HepG2 (cell line): Measurements from ENCODE around the gene NELFCD. TPM values are rescaled to one million over a fixed set of nuclear protein-coding genes. Genes with fewer than 3 reads are reported as not detected.

Experiments
- DPF2 ChIP-seq: sonication (generic); formaldehyde crosslinking; IDR thresholded peaks from 2 replicates; pipeline ENCODE4 v1.4.0; 2020; ENCODE audit warnings: mild to moderate bottlenecking, low read depth, missing genetic modification reagents, borderline replicate concordance
- DR1 ChIP-seq: sonication (generic); formaldehyde crosslinking; IDR thresholded peaks from 2 replicates; pipeline ENCODE4 v1.8.0; 2021; ENCODE audit warnings: mild to moderate bottlenecking, missing genetic modification reagents, inconsistent platforms
- GLI4 ChIP-seq: sonication (generic); formaldehyde crosslinking; IDR thresholded peaks from 2 replicates; pipeline ENCODE4 v1.5.1; 2020; ENCODE audit warnings: missing genetic modification reagents, mild to moderate bottlenecking, moderate library complexity, borderline replicate concordance
- GPBP1L1 ChIP-seq: sonication (generic); formaldehyde crosslinking; IDR thresholded peaks from 2 replicates; pipeline ENCODE4 v1.5.0; 2020; ENCODE audit warnings: mild to moderate bottlenecking, missing genetic modification reagents
- IRF1 ChIP-seq: sonication (generic); formaldehyde crosslinking; IDR thresholded peaks from 2 replicates; pipeline ENCODE4 v1.4.0; 2020; ENCODE audit warnings: low read depth, mild to moderate bottlenecking, missing genetic modification reagents
- KAT2B ChIP-seq: fragments of 150-350 bp; IDR thresholded peaks from 2 replicates; pipeline ENCODE4 v1.6.1; 2014; ENCODE audit warnings: low read depth, low read length, borderline replicate concordance
- KLF15 ChIP-seq: sonication (generic); formaldehyde crosslinking; IDR thresholded peaks from 2 replicates; pipeline ENCODE4 v1.8.1; 2023; ENCODE audit warnings: borderline replicate concordance, mild to moderate bottlenecking, inconsistent platforms, missing genetic modification reagents, mixed read lengths
- MTA3 ChIP-seq: sonication (generic); formaldehyde crosslinking; IDR thresholded peaks from 2 replicates; pipeline ENCODE4 v1.4.0; 2020; ENCODE audit warnings: missing genetic modification reagents
- NFYC ChIP-seq: IDR thresholded peaks from 2 replicates; pipeline ENCODE4 v1.6.1; 2016; ENCODE audit warnings: missing genetic modification reagents, missing compliant biosample characterization
- PLSCR1 ChIP-seq: sonication (generic); formaldehyde crosslinking; IDR thresholded peaks from 2 replicates; pipeline ENCODE4 v1.5.0; 2020; ENCODE audit warnings: missing genetic modification reagents, mild to moderate bottlenecking, borderline replicate concordance
- RFX5 ChIP-seq: IDR thresholded peaks from 2 replicates; pipeline ENCODE4 v1.6.1; 2011; ENCODE audit warnings: low read depth, low read length, improper control_type of control experiment
- SALL1 ChIP-seq: sonication (generic); formaldehyde crosslinking; IDR thresholded peaks from 2 replicates; pipeline ENCODE4 v1.8.0; 2022; ENCODE audit warnings: mild to moderate bottlenecking, missing genetic modification reagents
- SRF ChIP-seq: IDR thresholded peaks from 2 replicates; pipeline ENCODE4 v1.6.1; 2011; ENCODE audit warnings: mild to moderate bottlenecking, low read depth, low read length, moderate library complexity
- SRSF1 ChIP-seq: fragments of 200-400 bp; formaldehyde crosslinking; optimal IDR thresholded peaks from 2 replicates; pipeline ENCODE3; 2017; ENCODE audit warnings: mild to moderate bottlenecking, low read depth, low read length, moderate library complexity
- YEATS4 ChIP-seq: sonication (generic); formaldehyde crosslinking; IDR thresholded peaks from 2 replicates; pipeline ENCODE4 v1.4.0; 2020; ENCODE audit warnings: missing genetic modification reagents, borderline replicate concordance
- ZFP36 ChIP-seq: fragments of 150-350 bp; IDR thresholded peaks from 2 replicates; pipeline ENCODE4 v1.6.1; 2018; ENCODE audit warnings: borderline replicate concordance, low read length, low read depth; ENCODE audit not compliant: partially characterized antibody
- ZNF160 ChIP-seq: sonication (generic); formaldehyde crosslinking; IDR thresholded peaks from 2 replicates; pipeline ENCODE4 v1.8.0; 2022; ENCODE audit warnings: mild to moderate bottlenecking, inconsistent platforms, missing genetic modification reagents
- ZNF230 ChIP-seq: sonication (generic); formaldehyde crosslinking; IDR thresholded peaks from 2 replicates; pipeline ENCODE4 v1.4.0; 2020; ENCODE audit warnings: mild to moderate bottlenecking, missing genetic modification reagents
- ZNF382 ChIP-seq: sonication (generic); formaldehyde crosslinking; IDR thresholded peaks from 2 replicates; pipeline ENCODE4 v1.5.0; 2020; ENCODE audit warnings: missing genetic modification reagents, mild to moderate bottlenecking, borderline replicate concordance
- ZNF430 ChIP-seq: sonication (generic); formaldehyde crosslinking; IDR thresholded peaks from 2 replicates; pipeline ENCODE4 v1.9.0; 2021; ENCODE audit warnings: mild to moderate bottlenecking, missing genetic modification reagents
- ZNF687 ChIP-seq: sonication (generic); formaldehyde crosslinking; IDR thresholded peaks from 2 replicates; pipeline ENCODE4 v1.5.1; 2020; ENCODE audit warnings: mild to moderate bottlenecking, missing genetic modification reagents, moderate library complexity
- ZNF775 ChIP-seq: sonication (generic); formaldehyde crosslinking; IDR thresholded peaks from 2 replicates; pipeline ENCODE4 v1.4.0; 2020; ENCODE audit warnings: missing genetic modification reagents, mild to moderate bottlenecking, moderate library complexity, borderline replicate concordance
- ZNF780A ChIP-seq: sonication (generic); formaldehyde crosslinking; IDR thresholded peaks from 2 replicates; pipeline ENCODE4 v1.8.0; 2022; ENCODE audit warnings: mild to moderate bottlenecking, missing genetic modification reagents, moderate library complexity
- polyA plus RNA-seq, 8 experiments: library from polyadenylated mRNA; depleted of rRNA in 3 of 8; stranded (reverse) in 7 of 8; unstranded in 1 of 8; fragments of >200 nt; fragmentation: Illumina TruSeq in 4 of 8; extraction: Trizol in 4 of 8; gene quantifications; 2 replicates each; pipeline versions ENCODE4 v1.2.1 to v1.2.3, GENCODE V29; 2011 to 2016; ENCODE audit warnings: low read depth in 4 of 8, missing spikeins in 1 of 8, mixed read lengths in 1 of 8; ENCODE audit not compliant: insufficient read depth in 1 of 8
- total RNA-seq, 5 experiments: library from RNA; depleted of rRNA; stranded (reverse); fragments of >200 nt; fragmentation: Illumina TruSeq; extraction: Trizol; gene quantifications; 2 replicates each; pipeline ENCODE4 v1.2.3, GENCODE V29; 2016; ENCODE audit warnings: low read depth in 1 of 5

Gene NELFCD
- total and polyA plus RNA-seq, 2 of the 13 experiments (the other 11 are each of a cell fraction or from before 2014, with no cell fraction given), result 159 to 203 TPM

- no peak for TF ChIP-seq KLF15 (CRISPR knock-in tag)
- no peak for TF ChIP-seq PLSCR1 (CRISPR knock-in tag)
- peak; percentile 39; the same call in 1 of the 2 replicates for TF ChIP-seq DPF2 (CRISPR knock-in tag)
- no peak for TF ChIP-seq NFYC (CRISPR knock-in tag)
- no peak for TF ChIP-seq ZNF160 (CRISPR knock-in tag)
- no peak for TF ChIP-seq SRSF1
- no peak for TF ChIP-seq ZNF430
- no peak for TF ChIP-seq ZNF780A (CRISPR knock-in tag)
- TF ChIP-seq SRF, result no peak
- no peak for TF ChIP-seq ZNF230
- no peak for TF ChIP-seq RFX5
- no peak for TF ChIP-seq IRF1 (CRISPR knock-in tag)
- TF ChIP-seq ZNF775 (CRISPR knock-in tag), result no peak
- TF ChIP-seq ZFP36, result peak; percentile 94
- no peak for TF ChIP-seq KAT2B
- TF ChIP-seq MTA3, result no peak
- no peak; the same call in 1 of the 2 replicates for TF ChIP-seq YEATS4 (CRISPR knock-in tag)
- no peak for TF ChIP-seq DR1
- TF ChIP-seq ZNF382 (CRISPR knock-in tag), result no peak
- peak; percentile 69 for TF ChIP-seq SALL1 (CRISPR knock-in tag)
- TF ChIP-seq GLI4 (CRISPR knock-in tag), result no peak
- peak; percentile 77 for TF ChIP-seq ZNF687 (CRISPR knock-in tag)
- TF ChIP-seq GPBP1L1 (CRISPR knock-in tag), result no peak
Observed at GRCh38 chr20:59004763-59005522, 23.9 kb downstream of the NELFCD start (continued).
